NT2/D1 (cell line): ENCODE measurements around the gene LIMS1.

Experiments
- SUZ12 ChIP-seq: IDR thresholded peaks from 2 replicates; pipeline ENCODE4 v1.6.1; 2011; ENCODE audit not compliant: insufficient read length, insufficient read depth; ENCODE audit errors: extremely low read depth
- YY1 ChIP-seq: IDR thresholded peaks from 2 replicates; pipeline ENCODE4 v1.6.1; 2011; ENCODE audit not compliant: insufficient read length, insufficient read depth
- ZNF274 ChIP-seq: IDR thresholded peaks from 2 replicates; pipeline ENCODE4 v1.6.1; 2011; ENCODE audit warnings: mild to moderate bottlenecking, low read depth, low read length

GRCh38 chr2:108560241-108560811 is 26.1 kb downstream of the LIMS1 start:
- no peak for TF ChIP-seq ZNF274
- no peak for TF ChIP-seq YY1
- no peak for TF ChIP-seq SUZ12
